CD4-positive, alpha-beta T cell treated with Interleukin-4 for 4 hours (primary cell): Measurements from ENCODE around the gene PVALEF.

Experiments
- DNase-seq: peaks from one replicate; pipeline ENCODE4 v3.0.0-alpha.2; 2020

The PVALEF gene

DNA sequence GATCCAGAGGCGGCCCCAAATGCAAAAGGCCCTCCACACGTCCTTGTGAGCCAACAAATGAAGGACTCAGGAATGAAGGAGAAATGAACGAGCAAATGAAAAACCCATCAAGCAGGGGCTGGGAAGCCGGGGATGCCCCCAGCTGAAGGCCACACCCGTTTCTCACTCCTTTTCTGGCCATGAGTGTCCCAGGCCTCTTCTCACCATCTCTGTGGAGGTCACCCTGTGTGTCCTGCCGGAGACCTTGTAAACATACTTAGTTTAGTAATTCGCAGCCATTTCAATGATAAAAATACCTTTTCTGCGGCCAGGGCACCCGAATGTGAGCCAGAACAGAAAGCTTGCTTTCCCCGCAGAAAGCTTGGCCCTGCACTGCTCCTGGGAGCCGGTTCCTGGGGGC is 21.8 kb downstream of the PVALEF start:
- no peak for DNase-seq

DNA sequence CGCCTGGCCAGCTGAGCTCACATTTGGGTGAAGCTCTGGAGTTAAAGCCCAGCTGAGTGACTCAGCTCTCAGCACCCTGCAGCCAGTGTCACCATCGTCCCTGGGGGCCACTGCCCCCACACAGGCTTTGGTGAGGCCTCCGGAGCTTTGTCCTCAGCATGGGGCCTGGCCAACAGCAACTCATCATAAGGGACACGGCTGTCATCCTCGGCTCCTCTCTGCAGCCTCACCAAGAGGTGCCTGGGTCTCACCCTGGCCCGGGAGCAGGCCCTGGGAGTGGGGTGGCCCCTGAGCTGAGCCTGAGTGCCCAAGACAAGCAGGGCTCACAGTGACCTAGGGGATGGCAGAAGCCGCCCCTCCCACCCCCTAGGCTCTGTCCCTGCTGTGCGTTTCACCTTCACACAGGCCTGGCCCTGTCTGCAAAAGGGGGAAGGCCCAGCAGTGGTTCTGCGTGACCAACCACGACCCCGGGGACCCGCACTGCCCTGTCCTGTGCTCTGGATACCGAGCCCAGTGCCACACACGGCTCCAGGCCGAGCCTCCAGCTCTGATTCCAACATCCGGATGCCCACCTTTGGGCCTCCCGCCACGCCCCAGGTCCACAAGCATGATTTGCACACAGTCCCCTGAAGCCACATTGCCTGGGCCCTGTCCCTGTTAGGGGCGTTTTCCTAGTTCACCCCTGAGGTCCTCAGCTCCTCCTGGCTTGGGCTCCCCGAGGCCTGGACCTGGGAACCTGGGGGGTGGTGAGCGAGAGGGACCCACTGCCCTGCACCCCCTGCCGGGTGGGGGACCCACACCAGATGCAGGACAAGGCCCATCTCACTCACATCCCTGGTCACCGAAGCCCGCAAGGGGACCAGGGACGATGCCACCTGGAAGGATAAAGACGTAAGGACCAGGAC is 22.5 kb downstream of the PVALEF start:
- no peak for DNase-seq

DNA sequence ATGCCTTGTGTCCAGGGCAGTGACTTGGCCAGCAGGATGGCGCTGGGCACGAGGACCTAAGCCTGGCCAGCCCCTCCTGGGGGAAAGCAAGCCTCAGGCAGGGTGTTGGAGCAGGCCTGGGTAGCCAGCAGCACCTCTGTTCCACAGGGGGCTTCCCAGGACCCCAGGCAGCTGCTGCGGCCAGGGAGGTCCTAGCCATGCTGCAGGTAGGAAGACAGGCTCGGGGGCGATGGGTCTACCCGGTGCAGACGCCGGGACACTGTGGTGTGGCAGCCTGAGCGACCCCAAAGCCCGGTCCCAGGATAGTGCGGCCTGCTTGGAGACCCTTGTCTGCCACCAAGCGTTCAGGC is 23.2 kb downstream of the PVALEF start:
- no peak for DNase-seq

DNA sequence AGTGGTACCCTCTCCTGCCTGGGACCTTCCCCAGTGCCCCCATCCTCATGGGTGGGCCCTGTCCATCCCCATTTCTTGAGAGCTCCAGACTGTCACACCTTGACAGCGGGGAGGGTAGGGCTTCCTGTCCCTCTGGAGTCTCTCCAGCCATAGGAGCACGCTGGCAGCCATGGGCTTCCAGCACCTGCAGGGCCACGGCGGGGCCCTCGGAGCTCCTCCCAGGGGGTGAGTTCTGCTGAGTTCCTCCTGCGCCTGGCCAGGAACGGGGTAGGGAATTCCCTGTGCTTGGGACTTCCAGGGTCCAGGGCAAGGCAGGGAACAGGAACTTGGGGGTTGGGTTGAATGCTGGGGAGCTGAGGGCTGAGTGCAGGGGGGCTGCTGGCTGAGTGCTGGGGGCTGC is 23.7 kb downstream of the PVALEF start:
- no peak for DNase-seq

DNA sequence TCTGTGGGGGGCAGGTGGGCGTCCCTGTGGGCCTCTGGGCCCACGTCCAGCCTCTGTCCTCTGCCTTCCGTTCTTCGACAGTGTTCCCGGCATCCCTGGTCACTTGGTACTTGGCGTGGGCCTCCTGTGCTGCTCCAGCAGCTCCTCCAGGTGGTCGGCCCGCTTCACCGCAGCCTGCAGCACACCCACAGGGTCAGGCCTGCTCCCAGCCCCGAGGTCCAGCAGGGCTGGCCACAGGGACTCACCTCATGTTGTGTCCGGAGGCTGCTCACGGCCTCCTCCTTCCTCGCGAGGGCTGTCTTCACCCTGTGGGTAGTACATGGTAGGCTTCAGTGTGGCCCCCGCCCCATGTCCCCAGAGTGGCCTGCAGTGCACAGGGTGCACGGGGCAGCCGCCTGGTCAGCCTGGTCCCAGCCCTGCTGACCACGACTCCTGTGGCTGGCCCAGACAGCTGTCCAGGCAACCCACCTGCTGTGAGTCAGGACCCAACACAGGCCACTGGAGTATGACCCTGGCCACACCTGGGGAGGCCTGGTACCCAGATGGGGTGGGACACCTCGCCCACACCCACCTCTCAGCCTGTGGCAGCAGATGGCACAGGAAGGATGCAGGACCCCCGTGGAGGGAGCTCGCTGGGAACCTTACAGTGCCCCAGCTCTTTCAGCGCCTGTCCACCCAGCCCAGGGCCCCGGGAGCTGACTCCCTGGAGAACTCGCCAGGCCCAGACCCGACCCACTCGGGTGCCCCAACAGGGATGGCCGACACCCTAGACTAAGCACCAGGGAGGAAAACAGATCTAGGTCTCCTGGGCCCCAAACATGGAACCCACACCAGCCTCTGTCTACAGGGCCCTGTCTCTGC is 24.6 kb downstream of the PVALEF start:
- no peak for DNase-seq

DNA sequence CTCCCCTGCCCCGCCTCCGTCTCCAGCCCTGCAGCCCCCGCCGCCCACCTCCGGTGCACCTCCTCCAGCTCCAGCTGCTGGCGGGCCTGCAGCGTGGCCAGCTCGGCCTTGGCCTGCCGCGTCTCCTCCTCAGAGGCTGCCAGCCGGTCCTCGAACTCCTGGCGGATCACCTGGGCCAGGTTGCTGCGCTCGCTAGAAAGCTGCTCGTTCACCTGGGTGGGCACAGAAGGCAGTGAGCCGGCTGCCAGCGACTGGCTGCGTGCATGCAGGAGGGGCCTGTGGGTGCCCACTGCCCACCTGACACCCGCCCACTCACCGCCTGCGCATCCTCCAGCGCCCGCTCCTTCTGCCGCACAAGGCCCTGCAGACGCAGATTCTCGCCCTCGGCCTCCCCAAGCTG is 25.3 kb downstream of the PVALEF start:
- no peak for DNase-seq

DNA sequence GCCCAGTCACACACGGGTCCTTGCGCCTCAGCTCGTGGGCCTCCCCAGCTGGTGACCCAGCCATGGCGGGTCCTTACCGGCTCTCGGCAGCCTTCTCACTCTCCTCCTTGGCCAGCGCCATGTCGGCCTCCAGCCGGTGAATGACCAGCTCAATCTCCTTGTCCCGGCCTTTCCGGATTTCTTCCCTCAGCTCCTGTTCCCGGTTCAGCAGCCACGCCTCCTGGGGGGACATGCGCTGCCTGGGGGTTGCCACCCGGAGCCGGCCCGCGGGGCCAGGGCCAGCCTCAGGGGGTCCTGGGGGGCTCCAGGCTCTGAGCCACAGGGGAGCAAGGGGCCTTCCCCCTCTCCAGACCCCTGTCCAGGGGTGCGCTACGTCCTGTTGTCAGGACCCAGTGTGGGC is 25.8 kb downstream of the PVALEF start:
- no peak for DNase-seq

DNA sequence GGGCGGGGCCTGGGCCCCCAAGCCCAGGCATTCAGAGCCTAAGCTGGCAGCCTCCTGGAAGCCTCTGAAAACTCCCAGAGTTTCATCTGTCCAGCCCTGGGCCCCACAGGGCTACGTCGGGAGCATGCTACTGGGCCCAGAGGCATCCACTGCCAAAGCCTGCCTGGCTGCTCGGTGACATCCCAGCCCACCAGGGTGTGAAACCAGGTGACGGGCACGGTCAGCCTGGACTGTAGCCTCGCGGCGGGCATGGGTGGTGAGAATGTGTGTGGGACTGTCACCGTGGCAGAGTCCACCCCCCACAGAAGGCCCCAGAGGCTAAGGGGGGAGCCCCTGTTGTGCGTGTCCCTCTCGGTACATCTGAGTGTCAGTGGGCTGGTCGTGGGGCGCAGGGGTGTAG is 26.3 kb downstream of the PVALEF start:
- no peak for DNase-seq

DNA sequence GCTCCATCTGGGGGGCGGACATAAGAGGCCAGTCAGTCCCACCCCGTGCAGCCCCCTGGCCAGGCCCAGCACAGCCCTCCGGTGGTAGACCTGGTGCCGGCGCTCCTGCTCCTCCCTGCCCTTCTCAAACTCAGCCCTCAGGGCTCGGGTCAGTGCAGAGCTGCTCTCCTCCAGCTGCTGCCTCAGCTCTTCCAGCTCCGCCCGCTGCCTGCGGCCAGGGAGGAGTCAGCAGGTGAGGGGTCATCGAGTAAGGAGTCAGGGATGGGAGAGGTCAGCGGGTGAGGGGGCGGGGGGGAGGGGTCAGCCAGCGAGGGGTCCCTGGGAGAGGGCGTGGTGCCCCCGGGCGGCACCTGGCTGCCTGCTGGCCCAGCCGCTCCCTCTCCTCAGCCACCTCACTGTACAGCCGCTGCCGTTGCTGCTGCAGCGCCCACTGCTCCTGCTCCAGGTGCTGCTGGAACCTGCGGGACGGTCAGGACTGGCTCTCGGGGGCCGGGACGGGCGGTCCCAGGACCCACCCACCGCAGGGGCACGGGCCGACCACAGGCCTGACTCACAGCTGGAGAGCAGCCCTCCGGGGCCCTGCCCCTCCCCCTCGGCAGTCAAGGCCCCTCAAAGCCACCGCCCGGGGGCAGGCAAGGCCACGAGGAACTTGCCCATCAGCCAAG is 27.2 kb downstream of the PVALEF start:
- DNase-seq, result no peak

DNA sequence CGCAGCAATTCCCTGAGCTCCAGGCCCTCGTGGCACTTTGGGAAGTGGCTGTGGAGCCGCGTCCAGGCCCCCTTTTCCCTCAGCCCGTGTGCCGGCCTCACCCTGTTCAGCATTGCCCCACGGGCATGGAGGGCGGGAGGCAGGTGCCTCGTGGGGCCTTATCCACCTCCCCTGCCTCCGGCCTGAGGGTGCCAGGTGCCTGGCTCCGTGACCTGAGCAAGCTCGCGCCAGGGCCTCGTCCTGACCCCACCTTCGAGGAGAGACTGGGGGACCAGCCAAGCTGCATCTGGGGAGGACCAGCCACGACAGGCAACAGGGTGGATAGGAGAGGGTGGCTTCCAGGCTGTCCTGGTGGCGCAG is 27.7 kb downstream of the PVALEF start:
- DNase-seq, result no peak

DNA sequence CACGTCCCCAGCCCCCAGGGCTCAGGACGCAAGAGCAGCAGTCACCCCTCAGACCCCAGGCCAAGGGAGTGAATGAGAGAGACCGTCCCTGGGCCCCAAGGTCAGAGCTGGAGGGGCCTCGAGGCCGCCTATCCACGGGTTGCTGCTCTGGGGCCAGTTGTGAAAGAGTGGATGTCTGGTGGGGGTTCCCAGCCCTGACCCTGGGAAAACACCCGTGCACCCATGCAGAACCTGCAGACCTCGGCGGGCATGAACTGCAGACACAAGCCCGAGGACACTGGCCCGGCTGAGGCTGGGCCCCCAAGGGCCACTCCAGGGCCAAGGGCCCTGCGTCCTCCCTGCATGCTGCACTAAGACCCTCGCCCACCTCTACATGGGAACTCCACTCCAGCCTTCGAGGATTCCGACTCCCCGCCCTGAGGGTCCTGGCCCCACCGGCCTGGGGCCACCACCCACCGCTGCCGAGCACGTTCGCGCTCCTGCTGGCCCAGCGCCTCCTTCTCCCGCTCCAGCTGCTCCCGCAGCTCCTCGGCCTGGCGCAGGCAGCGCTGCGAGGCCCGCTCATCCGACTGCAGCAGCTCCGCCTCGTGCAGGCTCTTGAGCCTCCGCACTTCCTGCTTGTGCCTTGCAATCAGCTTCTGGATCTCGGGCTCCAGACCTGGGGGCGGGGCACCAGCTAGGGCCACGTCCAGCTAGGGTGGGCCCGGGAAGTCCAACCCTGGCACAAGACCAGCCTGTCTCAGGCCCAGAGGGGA is 28.3 kb downstream of the PVALEF start:
- DNase-seq, result no peak

DNA sequence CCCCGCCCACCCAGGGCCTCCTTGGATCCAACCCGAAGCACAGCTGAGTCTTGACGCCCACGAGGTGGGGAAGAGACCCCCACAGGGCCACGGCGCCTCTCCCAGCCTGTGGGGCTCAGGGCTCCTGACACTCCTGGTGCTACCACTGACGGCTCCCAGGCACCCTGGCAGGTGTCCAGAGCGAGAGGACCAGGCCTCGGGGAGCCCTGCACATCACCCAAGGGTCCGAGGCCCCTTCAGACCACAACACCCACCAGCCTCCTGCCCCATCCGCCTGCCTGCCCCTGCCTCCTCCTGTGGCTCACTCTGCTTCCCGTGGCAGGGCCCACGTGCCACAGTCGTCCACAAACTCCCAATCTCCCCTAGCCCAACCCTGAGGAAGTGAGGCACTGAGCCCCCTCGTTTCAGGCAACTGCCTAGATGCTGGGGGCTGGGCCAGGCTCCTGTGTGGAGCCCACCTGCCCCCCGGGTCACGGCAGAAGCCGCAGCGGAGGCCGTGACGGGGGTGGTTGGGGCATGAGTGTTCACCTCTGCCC is 29.0 kb downstream of the PVALEF start:
- DNase-seq, result no peak

DNA sequence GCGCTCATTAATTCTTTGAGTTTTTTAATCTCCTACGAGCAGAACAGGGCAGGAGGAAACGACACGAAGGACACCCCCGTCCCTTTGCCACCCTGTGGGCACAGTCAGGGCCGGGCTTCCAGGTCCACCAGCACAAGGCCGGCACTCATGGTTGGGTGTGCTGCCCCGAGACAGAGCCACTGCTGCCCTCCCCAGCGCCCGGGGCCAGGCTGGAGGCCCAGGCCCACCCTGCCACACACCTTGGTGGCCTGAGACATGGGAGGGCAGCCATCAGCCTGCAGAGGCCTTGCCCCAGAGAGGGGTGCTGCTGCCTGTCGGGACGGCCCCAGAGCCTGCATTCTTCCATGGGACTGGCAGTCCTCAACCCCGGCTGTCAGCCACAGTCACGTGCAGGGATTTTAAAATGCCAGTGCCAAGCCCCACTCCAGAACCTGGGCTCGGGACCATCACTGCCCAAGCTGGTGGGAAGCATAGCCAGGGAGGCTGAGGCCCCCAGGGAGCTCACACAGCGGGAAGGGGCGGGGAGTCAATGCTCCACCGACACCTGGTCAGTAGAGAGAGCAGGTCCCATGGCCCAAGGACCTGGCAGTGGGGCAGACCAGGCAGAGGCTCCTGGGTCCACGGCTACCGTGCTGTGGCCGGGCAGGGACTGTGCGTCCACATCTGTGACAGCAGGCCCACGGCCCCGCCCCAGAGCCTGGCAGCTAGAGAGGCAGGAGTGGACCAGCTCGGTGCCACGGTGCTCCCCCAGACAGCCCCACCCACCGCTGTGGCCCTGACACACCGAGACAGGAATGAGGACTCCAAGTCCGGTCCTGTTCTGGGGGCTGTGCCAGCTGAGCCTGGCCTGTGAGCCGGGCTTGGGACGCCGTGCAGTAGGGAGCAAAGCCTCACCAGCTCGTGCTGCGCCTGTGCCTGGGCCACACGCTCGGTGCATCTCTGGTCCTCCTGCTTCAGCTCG is 29.9 kb downstream of the PVALEF start:
- DNase-seq, result no peak

DNA sequence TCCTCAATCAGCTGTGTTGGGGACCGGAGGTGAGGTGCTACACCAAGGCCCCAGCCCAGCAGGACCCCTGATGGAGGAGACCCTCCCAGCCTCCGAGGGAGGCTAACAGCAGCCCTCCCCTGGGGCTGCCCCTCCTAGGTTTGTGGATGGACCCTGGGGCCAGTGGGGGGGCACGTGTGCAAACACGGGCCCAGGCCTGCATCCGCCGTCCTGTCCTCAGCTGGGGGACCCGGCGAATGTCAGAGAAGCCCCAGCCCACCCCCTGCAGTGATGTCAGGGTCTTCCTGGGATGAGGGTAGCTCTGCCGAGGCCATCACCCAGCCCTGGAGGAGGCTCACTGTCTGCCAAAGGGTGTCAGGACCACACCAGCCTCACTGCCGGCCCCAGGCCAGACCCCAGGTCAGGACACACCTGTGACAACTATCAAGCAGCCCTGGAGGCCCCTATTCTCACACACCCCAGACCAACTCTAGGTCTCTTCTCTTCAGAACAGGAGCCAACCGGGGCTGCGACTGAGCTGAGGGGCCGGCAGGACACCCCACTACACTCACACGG is 30.7 kb downstream of the PVALEF start:
- DNase-seq, result no peak

DNA sequence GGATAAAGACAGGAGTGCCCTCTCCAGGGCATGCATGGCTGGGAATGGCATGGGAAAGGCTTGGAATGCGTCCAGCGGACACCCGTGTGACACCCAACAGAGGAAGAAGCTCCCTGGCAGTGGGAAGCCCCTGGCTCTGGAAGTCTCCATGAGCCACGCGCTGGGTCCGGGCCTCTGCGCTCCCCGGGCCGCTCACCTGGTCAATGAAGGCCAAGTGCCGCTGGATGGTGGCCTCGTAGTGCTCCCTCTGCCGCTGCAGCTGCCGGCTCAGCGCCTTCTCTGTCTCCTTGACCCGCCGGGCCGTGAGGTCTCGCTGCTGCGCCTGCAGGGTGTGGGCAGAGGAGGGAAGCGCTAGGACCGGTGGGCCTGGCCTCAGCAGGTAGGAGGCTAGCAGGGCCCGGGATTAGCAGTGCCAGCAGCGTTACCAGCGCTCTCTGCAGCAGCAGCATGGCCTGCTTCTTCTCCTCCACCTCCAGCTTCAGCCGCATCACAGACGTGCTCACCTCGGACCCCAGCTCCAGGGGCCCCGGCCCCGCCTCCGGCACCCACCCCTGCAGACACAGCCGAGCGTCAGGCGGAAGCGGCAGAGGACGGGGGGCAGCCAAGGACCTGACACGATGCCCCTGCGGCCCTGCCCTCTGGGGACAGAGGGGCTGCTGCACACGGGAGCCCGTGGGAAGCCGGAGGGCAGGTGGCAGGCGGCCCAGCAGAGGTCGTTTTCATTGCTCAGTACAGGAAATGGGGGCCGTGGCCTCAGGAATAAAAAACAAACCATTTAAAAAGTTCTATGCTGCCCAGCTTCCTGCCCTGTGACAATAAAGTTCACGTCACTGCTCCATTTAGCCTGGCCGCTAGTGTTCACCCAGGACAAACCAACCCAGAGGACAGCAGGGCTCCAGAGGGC is 31.4 kb downstream of the PVALEF start:
- no peak for DNase-seq

DNA sequence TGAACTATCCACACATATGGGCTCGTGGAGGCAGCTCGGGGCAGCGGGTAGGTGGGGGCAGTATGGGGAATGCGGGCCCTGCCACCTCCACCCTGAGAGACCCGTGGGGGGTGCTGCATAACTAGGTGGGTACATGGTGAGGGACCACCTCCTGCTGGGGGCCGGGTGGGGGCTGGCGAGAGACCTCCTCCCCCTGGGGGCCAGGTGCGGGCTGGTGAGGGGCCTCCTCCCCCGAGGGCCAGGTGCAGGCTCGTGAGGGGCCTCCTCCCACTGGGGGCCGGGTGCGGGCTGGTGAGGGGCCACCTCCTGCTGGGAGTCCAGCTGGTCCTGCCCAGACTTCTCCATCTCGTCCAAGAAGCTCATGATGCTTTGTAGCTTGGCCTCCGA is 32.1 kb downstream of the PVALEF start:
- no peak for DNase-seq

DNA sequence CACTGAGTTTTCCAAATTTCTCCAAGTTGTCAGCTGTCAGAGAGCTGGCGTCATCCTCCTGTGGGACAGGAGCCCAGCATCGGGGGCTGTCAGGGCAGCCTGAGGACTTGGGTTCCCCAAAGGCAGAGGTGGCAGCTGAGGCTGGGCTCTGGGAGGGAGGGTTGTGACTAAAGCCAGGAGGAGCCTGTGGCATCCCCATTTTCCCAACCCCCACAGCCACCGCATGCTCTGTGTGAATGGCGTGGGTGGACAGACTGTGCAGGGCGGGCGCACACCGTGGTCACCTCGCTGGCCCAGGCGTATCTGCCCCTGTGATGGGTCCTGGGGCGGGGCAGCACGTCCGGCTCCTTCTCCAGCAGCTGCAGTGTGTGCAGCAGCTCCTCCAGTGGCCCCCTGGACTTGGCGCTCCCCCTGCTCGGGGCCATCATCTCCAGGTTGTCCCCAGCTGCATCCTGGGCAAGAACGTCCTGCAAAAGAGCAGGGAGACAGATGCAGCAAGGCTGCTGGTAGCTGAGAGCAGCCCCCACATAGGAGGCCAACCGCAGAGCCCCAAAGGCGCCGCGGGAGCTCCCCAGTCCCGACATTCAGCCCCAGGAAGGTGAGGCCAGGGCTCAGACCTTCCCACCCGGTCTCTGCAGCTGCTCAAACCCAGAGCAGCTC is 32.7 kb downstream of the PVALEF start:
- DNase-seq, result no peak

DNA sequence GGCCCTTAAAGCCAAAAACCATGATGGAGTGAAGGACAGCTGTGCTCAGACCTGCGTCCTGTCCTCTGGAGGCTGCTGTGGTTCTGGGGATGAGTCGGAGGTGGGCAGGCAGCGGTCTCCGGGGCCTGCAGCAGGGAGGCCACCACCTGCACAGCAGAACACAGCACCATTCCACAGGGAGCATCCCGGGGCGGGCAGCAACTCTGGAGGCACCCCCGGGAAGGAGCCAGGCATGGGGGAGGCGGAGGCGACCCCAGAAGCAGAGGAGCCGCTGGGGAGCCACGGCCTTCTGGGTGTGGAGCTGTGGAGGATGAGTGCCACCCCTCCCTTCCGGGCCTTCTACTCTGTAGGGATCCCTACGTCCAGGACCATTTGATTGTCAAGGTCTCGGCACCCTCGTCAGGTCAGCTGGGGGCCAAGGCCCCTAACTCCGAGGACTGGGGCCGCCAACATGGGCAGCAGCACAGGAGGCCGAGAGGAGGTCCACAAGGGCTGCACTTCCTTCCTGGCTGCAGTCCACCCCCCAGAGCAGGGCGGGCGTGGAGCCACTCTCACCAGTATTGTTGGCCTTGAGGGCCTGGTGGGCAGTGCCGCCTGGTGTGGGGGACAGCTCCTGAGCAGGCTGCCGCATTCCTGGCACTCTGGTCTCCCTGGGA is 33.6 kb downstream of the PVALEF start:
- no peak for DNase-seq

DNA sequence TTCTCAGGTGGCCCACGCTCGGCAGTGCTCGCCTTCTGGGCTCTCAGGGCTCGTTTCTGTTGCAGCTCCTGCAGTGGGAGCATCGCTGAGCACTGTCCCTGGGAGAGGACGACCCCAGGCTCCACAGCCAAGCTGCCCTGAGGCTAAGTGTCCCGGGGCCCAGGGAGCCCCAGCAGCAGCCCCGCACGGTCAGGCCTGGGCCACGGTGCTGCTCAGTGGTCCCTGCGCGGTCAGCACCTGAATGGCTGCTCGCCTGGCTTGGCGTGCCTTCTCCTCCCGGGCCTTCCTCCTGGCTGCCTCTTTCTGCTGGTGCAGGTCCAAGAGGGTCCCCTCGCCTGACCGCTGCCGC is 34.1 kb downstream of the PVALEF start:
- no peak for DNase-seq
